ENCODE results near the gene CD180.

The CD180 gene

DNA sequence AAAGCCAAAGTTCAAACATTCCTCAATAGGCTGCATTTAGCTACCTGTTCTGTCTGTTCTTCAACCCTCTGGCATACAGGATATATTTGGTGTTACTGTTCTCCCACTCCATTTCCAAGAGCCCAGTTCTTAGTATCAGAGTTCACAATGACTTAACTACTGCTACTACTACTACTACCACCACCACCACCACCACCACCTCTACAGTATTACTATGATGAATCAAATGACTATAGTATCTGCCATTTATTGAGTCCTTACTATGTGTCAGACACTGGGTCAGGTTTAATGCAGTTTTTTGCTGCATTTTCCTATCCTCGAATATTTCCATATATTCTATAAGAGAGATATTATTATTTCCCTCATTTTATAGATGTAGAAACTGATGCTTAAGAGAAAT, 937 bp upstream of the CD180 start:
- no peak for DNase-seq (ENCODE audit: low read depth in 1 of 2, low spot score in 1 of 2)
- no peak overlapping the region for H3K27ac ChIP-seq (replicated peaks)
- TF ChIP-seq, protein P1, sequence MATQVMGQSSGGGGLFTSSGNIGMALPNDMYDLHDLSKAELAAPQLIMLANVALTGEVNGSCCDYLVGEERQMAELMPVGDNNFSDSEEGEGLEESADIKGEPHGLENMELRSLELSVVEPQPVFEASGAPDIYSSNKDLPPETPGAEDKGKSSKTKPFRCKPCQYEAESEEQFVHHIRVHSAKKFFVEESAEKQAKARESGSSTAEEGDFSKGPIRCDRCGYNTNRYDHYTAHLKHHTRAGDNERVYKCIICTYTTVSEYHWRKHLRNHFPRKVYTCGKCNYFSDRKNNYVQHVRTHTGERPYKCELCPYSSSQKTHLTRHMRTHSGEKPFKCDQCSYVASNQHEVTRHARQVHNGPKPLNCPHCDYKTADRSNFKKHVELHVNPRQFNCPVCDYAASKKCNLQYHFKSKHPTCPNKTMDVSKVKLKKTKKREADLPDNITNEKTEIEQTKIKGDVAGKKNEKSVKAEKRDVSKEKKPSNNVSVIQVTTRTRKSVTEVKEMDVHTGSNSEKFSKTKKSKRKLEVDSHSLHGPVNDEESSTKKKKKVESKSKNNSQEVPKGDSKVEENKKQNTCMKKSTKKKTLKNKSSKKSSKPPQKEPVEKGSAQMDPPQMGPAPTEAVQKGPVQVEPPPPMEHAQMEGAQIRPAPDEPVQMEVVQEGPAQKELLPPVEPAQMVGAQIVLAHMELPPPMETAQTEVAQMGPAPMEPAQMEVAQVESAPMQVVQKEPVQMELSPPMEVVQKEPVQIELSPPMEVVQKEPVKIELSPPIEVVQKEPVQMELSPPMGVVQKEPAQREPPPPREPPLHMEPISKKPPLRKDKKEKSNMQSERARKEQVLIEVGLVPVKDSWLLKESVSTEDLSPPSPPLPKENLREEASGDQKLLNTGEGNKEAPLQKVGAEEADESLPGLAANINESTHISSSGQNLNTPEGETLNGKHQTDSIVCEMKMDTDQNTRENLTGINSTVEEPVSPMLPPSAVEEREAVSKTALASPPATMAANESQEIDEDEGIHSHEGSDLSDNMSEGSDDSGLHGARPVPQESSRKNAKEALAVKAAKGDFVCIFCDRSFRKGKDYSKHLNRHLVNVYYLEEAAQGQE (IDR thresholded peaks at IDR 0.05; ENCODE audit: insufficient replicate concordance, low read depth), result no peak
- TF ChIP-seq, protein P2, sequence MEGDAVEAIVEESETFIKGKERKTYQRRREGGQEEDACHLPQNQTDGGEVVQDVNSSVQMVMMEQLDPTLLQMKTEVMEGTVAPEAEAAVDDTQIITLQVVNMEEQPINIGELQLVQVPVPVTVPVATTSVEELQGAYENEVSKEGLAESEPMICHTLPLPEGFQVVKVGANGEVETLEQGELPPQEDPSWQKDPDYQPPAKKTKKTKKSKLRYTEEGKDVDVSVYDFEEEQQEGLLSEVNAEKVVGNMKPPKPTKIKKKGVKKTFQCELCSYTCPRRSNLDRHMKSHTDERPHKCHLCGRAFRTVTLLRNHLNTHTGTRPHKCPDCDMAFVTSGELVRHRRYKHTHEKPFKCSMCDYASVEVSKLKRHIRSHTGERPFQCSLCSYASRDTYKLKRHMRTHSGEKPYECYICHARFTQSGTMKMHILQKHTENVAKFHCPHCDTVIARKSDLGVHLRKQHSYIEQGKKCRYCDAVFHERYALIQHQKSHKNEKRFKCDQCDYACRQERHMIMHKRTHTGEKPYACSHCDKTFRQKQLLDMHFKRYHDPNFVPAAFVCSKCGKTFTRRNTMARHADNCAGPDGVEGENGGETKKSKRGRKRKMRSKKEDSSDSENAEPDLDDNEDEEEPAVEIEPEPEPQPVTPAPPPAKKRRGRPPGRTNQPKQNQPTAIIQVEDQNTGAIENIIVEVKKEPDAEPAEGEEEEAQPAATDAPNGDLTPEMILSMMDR (IDR thresholded peaks at IDR 0.05; ENCODE audit: insufficient read depth, low read length), result no peak
- TF ChIP-seq SPI1 (IDR thresholded peaks at IDR 0.05; ENCODE audit: borderline replicate concordance, low read depth) (no peak), POLR2AphosphoS5 (IDR thresholded peaks at IDR 0.05; ENCODE audit: low read depth) (no peak), GABPA (IDR thresholded peaks at IDR 0.05; ENCODE audit: low read depth) (no peak)

DNA sequence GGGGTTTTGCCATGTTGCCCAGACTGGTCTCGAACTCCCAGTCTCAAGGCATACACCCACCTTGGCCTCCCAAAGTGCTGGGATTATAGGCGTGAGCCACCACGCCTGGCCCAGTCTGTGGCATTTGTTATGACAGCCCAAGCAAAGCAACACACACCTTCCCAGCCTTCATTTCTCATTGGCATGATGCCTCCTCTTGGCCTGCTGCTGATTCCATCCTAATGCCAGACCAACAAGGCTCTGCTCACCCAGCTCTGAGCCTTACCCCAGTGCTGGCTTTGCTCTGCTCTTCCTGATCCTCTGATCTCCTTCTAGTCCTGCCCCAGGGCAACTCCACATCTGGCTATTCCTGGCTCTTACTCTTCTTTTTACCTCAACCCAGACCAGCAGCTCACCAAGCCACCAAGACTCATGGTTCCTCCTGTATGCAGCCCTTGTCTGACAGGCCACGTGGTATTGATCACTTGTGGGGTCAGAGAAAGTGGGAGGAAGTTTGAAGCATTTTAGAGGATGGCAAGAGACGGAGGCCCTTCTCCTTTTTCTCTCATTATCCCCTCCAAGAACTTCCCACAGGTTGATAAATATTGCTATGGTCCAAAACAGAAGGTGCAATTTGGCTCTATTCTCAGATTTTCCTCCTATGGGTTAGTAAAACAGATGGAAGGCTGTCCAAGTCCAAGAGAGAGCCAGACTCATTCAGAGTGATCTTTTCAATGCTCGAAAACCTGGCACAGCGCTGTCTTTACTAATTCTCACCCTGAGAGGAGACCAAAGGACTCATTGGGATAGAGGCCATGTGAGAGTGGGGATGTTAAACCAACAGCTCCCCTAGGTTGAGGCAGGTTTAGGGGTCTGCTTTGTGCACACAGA, 958 bp downstream of the CD180 start:
- H3K27me3 ChIP-seq (ENCODE audit: insufficient read depth, poor library complexity, severe bottlenecking), result no peaks in the 10 kb centered on the region
- no peak for DNase-seq (ENCODE audit: low read depth in 1 of 2, low spot score in 1 of 2)
- H3K4me3 ChIP-seq (replicated peaks; ENCODE audit: insufficient read depth, low read length), result no peak overlapping the region; the same call in 1 of the 2 replicates
- TF ChIP-seq GABPA (IDR thresholded peaks at IDR 0.05; ENCODE audit: low read depth), result no peak
- TF ChIP-seq, protein P1 (IDR thresholded peaks at IDR 0.05; ENCODE audit: insufficient replicate concordance, low read depth), result no peak
- no peak for TF ChIP-seq POLR2AphosphoS5 (IDR thresholded peaks at IDR 0.05; ENCODE audit: low read depth)
- TF ChIP-seq, protein P2 (IDR thresholded peaks at IDR 0.05; ENCODE audit: insufficient read depth, low read length), result no peak
- H3K27ac ChIP-seq (replicated peaks), result no peak overlapping the region

More for the DNA sequence above, 937 bp upstream of the CD180 start:
- no peak overlapping the region for H3K4me3 ChIP-seq (replicated peaks; ENCODE audit: insufficient read depth, low read length)
- H3K27me3 ChIP-seq (ENCODE audit: insufficient read depth, poor library complexity, severe bottlenecking), result no peaks in the 10 kb centered on the region

DNA sequence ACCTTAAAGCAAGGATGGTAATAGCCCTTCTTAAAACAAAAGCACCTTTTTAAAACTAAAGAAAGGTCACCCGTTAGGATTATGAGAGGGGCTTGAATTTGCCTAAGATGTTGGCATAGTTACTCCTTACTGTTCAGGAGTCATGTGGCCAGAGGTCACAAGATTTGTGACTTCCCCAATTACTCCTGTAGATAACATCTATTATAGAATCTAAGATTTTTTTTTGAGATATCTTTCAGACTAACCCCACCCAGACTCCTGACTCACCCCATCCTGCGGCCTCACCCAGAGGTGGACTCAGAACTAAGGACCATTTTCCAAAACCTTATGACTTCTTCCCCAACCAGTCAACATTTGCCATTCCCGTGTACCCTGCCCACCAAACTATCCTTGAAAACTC, 2.4 kb downstream of the CD180 start:
- Histone ChIP-seq H3K27ac (replicated peaks) (no peak overlapping the region), H3K27me3 (ENCODE audit: insufficient read depth, poor library complexity, severe bottlenecking) (no peaks in the 10 kb centered on the region), H3K4me3 (replicated peaks; ENCODE audit: insufficient read depth, low read length) (no peak overlapping the region)
- TF ChIP-seq SPI1 (IDR thresholded peaks at IDR 0.05; ENCODE audit: borderline replicate concordance, low read depth) (no peak), GABPA (IDR thresholded peaks at IDR 0.05; ENCODE audit: low read depth) (no peak), POLR2AphosphoS5 (IDR thresholded peaks at IDR 0.05; ENCODE audit: low read depth) (no peak)
- TF ChIP-seq, protein P2 (IDR thresholded peaks at IDR 0.05; ENCODE audit: insufficient read depth, low read length), result no peak
- TF ChIP-seq, protein P1 (IDR thresholded peaks at IDR 0.05; ENCODE audit: insufficient replicate concordance, low read depth), result no peak
- no peak for DNase-seq (ENCODE audit: low read depth in 1 of 2, low spot score in 1 of 2)

All from HL-60 (cell line).